Measurements from ENCODE around the gene AIFM2.
"Not testable (repeated sequence)": the region's sequence is repeated elsewhere in the genome, so short reads cannot be mapped to it uniquely, and the experiment has no call there.

Gene AIFM2

DNA sequence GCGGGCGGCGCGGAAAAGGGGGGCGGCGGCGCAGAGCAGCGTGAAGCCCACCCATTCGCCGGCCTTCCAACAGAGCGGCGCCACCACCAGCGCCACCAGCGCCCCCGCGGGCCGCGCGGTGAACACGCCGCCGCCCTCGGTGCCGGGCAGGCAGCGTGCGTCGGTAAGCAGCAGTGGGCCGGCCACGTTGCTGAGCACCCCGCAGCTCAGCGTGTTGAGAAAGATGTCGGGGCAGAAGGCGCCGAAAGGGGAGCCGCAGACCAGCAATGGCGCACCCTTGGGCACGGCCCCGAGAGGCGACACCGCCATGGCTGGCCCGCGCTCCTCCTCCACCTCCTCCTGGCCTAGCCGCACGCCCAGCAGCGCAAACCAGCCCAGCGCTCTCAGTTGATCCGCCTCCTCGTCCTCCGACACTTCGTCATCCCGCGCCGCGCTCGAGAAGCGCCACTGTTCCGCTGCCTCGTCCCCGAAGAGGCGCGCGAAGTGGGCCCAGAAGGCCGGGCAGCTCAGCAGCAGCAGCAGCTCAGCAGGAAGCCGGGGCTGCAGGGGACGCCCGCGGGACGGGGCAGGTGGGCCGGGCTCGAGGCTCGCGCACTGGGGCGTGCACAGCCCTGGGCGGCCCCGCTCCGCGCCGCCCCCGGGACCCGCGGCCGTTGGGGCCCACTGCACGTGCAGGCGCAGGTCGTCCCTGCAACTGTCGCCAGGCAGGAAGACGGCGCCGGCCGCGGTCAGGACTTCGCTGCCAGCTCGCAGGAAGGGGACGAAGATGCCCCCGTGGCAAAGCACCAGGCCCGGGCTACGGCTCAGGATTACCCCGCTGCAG lies 13.3 kb upstream of the AIFM2 start:
- peak; percentile 72 for DNase-seq

DNA sequence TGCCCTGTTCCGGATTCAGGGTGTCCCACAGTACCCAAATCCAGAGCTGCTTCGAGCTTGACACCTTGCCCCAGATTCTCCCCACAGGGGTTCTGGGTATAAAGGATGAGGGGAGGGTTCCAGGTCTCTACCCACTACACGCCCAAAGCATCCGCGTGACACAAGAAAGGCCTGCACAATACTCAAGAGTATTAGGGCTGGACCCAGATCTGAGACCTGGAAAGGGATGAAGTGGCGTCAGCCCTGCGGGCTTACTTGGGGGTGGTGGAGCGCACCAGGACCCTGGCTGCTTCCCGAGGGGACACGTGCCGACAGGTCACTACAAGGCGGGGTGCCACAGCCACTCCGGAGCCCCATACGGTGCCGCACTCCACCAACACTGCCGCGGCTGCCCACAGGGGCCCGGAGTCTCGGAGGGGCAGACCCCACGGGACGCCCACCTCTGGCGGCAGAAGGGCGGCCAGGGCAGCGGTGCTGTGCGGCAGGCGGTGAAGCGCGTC lies 12.6 kb upstream of the AIFM2 start:
- peak; percentile 17 for DNase-seq

DNA sequence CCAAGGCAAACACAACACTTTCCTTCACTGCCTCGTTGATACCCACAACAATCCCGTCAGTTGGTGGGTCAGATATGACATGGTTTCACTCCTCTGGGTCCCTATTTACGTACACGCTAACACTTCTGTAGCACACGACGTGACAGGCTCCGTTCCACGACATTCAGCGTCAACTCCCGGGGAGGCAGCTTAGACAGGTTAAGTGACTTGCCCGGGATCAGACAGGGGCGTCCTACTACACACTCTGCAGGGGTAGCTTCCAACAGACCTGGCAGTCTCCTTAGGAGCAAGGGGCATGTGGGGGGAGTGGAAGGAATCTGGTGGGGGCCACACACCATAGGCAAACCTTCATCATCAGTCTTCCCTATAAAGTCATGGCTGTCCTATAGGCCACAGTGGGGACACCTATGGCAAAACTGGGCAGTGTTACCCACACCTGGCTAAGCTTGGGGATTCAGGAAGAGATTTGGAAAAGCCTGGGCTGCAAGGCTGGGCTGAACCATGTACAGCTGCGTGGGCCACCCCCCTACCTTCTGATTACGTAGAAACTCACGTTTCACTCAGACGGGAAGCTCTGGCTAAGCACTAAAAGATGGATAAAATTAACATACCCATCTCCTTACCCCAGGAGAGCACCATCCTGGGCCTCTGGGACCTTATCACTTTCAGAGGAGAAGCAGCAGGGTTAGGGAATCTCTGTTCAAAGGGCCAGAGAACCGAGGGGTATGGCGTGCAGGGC lies 11.9 kb upstream of the AIFM2 start:
- no peak for DNase-seq

DNA sequence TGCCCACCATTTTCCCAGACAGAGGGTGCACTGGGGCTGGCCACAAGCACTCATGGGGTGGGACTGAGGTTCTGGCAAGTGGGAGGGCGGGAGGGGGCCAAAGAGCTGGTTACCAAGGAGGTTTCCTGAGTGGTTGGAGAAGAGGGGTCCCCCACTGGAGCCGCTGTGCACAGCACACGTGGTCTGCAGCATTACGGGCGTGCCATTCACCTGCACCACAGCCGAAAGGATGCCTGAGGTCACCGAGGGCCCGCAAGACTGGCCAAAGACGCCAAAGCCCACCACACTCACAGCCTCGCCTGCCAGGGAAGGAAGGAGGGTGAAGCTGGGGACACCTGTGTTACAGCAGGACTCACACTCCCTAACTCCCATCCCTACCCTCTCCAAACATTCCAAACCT lies 9.9 kb upstream of the AIFM2 start:
- DNase-seq: no peak

DNA sequence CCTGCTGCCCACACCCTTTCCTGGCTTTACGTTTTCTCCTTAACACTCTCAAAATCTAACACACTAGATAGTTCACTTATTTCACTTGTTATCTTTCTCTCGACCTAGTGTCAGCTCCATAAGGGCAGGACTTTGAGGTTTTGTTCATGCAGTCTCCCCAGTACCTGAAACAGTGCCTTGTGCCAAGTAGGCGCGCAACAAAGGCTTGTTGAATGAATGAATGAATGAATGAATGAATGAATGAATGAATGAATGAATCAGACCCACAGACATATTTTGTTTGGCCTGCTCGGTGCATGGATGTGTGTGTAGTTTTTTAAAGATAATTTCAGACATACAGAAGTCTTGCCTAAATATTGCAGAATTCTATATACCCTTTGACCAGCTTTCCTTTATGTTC lies 7.7 kb upstream of the AIFM2 start:
- no peak for DNase-seq

DNA sequence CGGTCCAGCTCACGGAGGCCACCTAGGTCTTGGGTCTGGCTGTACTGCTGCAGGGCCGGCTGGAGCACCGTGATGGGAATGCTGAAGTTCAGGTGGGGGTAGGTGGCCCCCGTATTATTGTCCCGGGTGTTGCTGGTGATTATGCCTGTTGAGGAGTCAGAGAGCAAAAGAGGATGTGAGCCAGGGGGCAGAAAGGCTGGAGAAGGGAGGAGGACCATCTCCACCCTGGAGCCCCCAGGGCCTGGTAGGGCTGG lies 7.3 kb upstream of the AIFM2 start:
- DNase-seq: no peak

DNA sequence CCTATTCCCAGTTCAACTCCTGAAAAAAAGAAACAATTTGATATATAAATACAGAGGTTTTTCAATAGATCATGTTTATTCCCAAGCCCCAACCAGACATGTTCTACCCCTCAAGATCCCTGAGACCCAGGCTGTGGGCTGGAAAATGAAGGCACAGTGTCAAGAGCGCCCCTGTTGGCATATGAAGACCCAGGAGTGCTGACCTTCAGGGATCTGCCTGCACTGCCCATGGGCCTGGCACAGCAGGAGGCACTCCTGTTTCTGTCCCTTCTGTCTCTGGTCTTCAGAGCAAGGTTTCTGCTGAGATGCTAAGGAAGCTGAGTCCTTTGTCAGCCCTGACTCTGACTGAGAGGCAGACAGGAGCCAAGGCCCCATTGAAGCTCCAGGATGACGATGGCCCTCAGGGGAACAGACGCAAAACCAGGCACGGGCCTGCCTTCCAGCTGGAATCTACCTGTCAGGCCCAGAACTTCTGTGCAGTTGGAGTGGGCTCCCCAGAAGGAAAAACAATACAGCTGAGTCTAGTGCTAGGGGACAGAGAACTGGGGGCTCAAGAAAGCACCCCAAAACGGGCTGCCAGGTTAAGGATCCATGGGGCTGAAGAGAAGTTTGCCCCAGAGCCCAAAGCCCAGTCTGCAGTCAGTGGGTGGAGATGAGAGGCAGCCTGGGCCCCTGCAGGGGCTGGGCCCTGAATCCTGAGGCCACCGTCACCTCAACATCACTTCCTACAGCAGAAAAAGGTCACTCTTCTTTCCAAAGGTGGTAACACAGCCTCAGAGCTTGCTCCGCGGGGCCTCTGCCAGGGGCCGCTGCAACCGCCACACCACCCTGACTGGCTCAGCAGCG lies 6.7 kb upstream of the AIFM2 start:
- DNase-seq: no peak

DNA sequence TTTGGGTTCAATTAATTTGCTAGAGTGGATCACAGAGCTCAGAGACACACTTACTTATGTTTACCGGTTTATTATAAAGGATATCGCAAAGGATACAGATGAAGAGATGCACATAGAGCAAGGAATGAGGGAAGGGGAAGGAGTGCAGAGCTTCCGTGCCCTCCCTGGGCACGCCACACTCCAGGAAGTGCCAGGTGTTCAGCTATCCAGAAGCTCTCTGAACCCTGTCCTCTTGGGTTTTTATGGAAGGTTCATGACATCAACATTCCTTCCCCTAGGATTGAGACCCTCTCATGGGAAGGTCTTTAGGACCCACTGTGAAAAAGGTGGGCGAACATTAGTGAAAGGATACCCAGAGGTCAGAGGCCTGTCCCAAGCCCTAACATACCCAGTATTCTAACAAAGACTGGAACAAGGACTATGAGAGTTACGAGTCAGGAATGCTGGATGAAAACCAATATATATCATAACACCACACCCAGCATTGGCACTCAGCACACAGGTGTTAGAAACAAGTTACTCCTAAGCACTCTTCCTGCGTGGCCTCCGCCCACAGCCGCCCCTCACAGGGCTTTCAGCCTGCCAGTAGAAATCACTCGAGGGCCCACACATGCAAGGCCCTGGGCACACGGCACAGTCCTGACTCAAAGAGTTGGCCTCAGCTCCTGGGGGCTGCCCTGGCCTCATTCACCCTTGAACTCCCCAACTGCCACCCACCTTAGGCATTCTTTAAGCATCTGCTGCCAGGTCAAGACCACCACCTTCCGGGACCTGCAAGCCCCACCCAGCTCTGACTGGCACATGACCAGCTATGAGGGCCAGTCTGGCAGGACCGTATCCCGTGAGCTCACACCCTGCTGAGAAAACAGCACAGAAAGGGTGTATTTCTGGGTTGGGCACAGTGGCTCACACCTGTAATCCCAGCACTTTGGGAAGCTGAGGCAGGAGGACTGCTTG lies 5.6 kb upstream of the AIFM2 start:
- DNase-seq: no peak

DNA sequence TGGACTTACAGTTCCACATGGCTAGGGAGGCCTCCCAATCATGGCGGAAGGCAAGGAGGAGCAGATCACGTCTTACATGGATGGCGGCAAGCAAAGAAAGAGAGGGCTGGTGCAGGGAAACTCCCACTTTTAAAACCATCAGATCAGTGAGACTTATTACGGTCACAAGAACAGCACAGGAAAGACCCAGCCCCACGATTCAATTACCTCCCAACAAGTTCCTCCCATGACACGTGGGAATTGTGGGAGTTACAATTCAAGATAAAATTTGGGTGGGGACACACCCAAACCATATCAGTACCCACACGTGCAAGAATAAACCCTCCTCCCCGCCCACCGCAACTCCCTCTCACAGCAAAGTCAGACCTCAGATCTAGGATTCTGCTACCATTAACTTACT lies 4.5 kb upstream of the AIFM2 start:
- DNase-seq: no peak

DNA sequence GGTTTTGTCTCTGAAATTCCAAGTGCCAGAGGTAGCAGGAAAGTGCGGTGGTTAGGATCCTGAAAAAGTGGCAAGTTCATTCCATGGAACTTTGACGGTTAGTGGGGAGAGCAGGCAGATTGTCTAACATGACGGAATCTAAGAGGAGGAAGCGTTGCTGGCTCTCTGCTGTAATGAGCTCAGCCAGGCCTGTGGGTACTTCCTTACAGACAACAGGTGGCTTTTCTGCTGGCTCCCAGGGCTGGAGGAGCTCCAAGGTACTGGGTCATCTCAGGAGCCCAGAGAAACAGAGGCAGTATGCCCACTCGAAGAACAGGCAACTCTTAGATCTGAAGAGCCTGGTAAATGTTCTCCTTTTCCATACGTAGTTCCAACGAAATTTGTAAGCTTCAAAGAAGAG lies 3.1 kb upstream of the AIFM2 start:
- DNase-seq: no peak

DNA sequence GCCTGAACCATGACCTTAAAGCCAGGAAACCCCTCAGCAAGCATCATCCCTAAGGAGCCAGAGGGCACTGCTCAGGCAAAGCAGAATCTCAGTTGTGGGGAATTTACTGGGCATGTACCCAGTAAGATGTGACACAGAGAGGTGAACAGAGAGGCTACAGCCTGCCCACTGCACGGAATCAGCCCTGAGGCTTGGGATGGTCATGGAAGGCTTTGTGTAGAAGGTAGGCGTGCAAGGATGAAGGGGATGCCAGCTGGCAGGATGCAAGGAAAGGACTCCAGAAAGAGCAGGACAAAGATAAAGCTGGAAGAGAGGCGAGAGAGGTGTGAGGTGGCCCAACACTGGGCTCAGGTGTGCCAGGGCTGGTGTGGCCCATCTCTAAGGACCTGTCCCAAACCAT lies 2.4 kb upstream of the AIFM2 start:
- DNase-seq: no peak

DNA sequence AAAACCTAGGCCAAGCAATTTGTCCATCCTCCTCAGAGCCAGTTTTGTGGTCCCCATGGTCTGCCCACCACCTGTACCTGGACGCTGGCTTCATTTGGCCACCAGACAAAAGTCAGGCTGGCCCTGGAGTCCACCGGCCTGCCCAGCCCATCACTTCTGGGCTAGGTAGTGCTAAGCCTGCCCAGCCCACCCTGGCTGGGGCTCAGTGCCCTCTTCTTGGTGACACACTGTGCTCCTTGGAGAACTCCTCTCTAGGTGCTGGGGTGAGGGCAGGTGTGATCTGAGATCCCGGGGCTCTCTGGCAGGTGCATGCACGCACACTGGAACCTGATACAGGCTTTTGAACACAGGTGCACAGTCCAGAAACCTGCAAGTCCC lies 1.1 kb downstream of the AIFM2 start:
- no peak for DNase-seq

DNA sequence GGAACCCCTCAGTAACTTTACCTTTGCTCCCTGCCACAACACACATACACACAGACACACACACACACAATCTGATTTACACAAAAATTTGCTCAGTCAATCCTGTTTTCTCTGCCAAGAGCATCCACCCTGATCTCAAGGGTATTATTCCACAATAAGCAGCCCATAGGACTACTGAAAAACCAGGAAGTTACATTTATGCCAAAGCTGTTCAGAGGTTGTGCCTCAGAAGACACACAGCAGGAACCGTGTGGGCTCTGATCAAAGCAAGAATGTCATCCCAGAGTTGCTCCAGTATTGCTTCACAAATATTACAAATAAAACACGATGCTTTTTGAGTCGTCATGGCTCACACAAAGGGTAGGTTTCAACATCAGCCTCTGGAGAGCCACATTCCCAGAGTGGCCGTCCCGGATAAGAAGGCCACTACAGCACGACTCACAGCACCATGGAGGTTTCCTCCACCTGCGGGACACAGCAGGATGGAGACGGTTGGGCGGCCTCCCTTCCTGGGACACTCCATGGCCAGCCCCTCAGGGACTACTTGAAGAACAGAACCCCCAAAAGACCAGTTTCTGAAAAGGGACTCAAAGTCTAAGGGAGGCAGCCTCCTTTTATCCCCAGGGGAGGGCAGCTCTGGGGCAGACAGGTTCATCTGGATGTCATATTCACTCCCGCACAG lies 1.6 kb downstream of the AIFM2 start:
- DNase-seq: no peak

DNA sequence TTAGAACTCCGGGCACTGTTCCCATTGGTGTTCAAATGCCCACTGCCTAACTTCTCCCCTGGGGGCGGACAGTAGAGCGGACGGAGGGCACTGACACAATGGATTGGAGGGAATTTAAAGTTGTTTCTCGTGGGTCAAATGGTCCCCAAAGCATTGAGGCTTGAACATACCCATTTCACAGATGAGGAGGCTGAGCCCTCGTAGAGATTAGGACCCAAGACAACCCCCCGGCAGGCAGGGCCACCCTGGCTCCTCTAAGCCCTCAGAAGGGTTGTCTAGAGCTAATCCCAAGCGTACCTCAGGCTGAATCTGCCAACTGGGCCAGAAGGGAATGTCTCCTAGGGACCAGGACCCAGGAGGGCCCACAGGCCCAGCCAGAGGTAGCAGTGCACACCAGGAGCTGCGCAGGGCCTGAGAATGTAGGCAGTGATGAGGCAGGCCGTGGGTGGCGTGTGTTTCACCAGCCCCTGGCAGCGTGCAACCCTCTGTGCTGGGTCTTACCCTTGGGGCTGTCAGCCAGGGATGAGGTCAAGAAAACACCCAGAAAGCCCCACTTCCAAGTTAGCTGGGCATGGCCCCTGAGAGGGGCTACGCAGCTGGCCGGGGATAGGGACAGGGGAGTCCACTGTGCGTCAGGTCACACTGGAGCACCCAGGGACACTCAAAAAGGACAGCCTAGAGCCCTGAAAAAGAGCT lies 5.8 kb downstream of the AIFM2 start:
- DNase-seq: no peak

DNA sequence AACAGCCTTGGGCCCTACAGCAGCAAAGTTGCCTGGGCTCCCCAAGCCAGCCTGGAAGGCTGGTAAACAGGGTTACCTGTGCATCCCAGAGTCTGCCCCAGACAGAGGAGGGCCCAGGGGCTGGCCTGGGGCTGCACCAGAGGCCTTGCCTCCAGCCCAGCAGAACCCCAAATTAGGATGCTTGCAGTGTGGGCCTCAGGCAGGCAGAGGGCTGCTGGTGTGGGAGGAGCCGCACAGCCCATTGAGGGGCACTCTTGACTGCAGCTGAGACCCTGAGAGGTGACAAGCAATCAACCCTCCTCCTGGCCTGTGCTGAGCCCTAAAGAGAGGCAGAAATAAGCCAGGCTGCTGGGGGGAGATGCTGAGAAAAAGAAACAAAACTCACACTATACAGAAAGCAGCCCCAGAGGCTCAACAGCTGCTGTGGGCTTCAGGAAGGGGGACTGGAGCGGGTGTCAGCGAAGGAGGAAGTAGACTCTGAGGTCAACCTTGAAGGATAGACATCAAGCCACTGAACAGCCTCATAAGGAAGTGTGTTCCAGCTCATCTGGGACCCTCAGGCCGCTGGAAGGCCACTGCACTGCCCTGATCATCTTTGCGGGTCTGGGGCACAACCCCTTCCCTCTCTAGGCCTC lies 6.6 kb downstream of the AIFM2 start:
- DNase-seq: no peak

DNA sequence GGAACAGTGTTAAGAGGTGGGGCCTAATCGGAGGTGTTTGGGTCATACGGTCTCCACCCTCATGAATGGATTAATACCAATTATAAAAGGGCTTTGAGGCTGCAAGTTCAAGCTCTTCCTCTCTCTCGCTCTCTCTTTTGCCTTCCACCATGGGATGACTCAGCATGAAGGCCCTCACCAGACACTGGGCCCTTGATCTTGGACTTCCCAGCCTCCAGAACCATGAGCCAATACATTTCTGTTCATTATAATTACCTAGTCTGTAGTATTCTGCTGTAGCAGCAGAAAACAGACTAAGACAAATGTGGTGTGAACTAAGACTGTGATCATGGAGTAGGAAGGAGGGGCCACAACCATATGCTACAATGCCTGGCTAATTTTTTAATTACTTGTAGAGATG lies 7.7 kb downstream of the AIFM2 start:
- DNase-seq: no peak

DNA sequence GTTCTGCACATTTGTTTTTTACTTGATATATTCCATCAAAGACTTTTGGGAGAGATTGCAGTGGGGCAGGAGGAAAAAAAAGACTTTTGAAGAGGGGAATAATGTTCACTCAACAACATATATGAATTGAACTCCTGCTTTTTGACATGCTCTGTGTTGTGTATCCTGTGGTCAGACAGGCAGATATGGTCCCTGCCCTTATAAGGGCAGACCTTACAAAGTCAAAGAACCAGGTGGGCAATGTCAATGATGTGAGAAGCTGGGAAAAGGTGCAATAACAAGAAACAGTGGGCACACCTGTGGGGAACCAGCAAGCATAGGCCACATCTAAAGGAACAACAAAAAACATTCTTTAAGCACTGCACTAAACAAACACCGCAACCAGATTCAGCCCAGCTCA lies 8.2 kb downstream of the AIFM2 start:
- DNase-seq: no peak

DNA sequence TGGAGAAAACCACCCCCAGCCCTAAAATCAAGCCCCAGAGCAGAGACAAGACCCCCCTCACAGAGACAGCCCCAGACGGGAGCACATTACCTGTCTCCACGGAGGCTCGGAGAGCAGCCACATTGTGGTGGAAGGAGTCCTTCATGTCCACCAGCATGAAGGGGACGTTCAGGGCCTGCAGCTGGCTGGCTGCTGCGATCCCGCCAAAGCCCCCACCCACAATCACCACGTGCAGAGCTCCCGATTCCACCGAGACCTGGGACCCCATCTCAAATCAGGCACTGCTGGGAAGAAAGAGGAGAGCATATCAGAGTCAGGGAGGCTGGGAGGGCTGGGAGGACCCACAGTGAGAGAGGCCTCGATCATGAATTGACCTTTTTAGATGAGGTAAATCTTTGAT lies 8.8 kb downstream of the AIFM2 start:
- DNase-seq: no peak

DNA sequence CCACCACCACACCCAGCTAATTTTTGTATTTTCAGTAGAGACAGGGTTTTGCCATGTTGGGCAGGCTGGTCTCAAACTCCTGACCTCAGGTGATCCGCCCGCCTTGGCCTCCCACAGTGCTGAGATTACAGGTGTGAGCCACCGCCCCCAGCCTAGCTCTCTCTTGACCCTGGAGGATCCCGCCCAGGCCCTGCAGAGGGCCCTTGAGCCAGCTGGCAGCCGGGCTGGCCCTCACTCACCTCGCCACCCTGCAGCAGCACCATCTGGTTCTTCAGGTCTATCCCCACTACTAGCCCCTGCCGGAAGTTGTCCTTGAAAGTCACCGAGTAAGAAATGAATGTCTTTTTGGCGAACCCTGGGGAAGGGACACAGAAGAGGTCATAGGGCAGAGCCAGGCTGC lies 9.5 kb downstream of the AIFM2 start:
- DNase-seq: not testable (repeated sequence)

DNA sequence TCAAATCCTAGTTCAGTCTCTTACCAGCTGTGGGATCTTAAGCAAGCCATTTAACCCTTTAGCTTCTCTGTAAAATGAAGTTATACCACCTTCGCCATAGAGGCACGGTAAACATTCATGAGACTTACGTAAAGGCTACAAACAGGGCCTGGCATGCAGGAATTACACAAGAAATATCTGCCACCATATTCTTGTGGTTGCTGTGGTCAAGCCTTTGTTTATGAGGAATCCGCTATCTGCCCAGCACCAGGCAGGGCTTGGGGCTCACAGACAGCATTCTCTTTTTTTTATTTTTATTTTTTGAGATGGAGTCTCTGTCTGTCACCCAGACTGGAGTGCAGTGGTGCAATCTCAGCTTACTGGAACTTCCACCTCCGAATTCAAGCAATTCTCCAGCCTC lies 9.9 kb downstream of the AIFM2 start:
- no peak for DNase-seq

Data from NCI-H69 (cell line).